Measurements from ENCODE around the gene QPRT.
"Not testable (repeated sequence)": the region's sequence is repeated elsewhere in the genome, so short reads cannot be mapped to it uniquely, and the experiment has no call there.

The QPRT gene

GRCh38 chr16:29678691-29679267 is at the start of gene QPRT:
QPRT (plus strand) TSS chr16:29679180; CDS start chr16:29679198, 18 bp downstream.
- DNase-seq: no peak

- not testable (repeated sequence) for DNase-seq
Measured at GRCh38 chr16:29629318-29629717, 49.7 kb upstream of the QPRT start.

GRCh38 chr16:29631658-29632057 is 47.3 kb upstream of the QPRT start:
- DNase-seq: not testable (repeated sequence)

DNA sequence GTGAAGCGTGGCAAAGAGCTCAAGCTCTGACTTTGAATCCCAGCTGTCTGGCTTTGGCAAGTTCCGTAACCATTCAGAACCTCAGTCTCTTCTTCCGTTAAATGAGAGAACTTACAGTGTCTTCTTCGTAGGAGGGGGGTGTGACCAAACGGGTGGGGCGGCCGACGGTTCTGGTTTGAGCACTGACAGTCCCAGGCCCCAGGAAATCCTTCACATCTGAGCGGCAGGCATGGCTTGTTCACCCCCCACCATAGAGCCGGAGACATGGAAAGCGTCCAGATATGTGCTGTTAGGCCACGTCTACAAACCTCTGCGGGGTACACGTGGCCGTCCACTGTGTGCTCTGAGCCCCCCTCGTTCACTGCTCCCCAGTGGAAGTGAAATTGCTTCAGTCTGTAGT is 43.1 kb upstream of the QPRT start:
- DNase-seq: not testable (repeated sequence)

GRCh38 chr16:29636368-29636767 is 42.6 kb upstream of the QPRT start:
- not testable (repeated sequence) for DNase-seq

DNA sequence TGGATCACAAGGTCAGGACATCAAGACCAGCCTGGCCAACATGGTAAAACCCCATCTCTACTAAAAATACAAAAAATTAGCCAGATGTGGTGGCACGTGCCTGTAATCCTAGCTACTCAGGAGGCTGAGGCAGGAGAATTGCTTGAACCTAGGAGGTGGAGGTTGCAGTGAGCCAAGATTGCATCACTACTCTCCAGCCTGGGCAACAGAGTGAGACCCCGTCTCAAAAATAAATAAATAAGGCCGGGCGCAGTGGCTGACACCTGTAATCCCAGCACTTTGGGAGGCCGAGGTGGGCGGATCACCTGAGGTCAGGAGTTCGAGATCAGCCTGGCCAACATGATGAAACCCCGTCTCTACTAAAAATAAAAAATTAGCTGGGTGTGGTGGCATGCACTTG is 40.2 kb upstream of the QPRT start:
- not testable (repeated sequence) for DNase-seq

DNA sequence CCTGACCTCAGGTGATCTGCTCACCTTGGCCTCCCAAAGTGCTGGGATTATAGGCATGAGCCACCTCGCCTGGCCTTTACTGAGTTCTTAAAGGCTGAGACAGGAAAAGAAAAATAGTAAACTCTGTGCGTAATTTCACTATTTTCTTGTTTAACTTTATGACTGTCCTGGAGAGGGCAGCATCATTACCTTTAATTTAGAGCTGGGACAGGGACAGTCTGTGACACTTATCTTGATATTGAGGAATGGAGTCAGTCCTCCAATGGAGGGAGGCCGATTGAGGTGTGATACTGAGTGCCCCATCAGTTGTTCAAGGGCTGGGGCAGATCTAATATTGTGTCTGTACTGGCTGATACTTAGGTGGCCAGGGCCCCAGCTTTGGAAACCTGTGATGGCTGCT is 37.4 kb upstream of the QPRT start:
- no peak for DNase-seq

DNA sequence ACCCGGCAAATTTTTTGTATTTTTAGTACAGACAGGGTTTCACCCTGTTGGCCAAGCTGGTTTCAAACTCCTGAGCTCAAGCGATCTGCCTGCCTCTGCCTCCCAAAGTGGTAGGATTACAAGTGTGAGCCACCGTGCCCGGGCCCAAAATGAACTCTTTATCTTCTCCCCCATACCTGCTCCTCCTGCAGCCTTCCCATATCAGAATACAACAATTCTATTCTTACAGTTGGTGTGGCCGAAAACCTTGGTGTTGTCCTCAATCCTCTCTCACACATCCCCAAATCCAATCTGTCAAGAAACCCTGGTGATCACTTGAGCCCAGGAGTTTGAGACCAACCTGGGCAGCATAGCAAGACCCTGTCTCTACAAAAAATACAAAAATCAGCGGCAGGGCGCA is 35.4 kb upstream of the QPRT start:
- no peak for DNase-seq

DNA sequence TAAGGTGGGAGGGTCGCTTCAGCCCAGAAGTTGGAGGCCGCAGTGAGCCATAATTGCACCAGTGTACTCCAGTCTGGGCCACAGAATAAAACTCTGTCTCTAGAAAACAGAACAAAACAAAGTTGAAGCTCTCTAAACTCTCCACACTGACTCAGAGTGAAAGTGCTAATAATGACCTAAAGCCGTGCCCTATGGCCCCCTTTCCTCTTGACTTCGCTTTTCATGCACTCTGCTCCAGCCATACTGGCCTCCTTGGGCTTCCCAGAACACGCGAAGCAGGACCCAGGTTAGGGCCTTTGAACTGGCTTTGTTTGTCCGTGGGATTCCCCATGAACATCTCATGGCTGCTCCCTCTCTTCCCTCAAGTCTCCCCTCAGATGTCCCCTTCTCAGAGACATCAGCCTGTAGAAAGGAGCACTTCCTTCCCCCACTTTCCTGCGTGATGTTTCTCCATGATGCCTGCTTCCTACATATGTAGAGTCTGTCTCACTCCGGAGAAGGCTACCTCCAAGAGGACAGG is 34.6 kb upstream of the QPRT start:
- DNase-seq: no peak

DNA sequence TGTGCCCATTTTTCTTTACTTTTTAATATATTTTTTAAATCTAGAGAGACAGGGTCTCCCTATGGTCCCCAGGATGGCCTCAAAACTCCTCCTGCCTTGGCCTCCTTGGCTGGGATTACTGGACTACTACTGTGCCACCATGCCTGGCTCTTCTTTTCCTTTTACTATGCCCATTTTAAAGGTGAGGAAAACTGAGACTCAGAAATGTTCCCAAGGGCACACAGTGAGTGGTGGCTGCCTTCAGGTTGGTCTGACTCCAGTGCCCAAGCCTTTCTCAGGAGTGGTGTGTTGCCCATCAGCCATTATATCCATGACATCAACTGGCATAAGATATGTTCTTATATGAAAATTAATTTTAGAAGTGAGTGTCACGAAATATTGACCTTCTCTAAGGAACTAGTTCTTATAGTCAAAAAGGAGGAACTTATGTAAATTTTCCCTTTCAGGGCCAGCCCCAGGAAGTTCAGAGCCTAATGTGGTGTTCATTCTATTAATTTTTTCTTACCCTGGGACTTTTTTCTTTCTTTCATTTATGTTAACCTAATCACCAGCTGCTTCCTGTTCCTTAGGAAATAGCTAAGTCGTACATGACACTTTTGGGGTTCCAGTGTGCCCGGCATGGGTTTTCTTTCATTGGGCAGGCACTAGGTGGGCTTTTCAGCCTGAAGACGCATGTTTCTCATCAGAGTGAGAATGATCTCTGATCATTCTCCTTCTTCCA is 33.8 kb upstream of the QPRT start:
- no peak for DNase-seq

DNA sequence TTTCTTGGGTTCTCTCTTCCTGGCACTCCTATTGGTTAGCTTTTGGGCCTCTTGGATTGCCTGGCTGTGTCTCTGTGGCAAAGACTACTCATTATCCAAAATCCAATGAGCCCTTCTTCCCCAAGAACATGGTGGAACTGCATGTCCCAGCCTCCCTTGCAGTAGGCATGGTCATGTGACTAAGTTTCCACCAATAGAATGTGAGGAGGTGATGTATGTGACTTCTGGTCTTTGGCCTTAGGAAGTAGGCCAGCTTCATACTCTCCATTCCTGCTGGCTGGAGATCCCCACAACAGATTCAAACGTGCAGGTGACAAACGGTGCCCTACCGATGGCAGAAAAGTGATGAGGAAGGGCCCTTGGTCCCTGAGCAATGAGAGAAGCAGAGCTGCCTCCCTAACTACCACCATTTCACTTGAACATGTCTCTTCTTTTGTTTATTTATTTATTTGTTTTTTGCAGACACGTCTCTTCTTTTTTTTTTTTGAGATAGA is 33.2 kb upstream of the QPRT start:
- DNase-seq: no peak

DNA sequence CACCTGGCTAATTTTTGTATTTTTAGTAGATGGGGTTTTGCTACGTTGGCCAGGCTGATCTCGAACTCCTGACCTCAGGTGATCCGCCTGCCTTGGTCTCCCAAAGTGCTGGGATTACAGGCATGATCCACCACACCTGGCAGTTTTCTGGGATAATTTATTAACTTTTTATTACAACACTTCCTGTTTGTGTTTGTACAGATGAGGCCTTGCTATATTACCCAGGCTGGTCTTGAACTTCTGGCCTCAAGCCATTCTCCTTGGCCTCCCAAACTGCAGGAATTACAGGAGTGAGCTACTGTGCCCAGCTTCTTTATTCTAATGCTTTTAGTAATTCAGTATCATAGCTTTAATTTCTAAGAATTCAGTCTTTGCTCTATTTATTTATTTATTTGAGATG is 32.0 kb upstream of the QPRT start:
- no peak for DNase-seq

DNA sequence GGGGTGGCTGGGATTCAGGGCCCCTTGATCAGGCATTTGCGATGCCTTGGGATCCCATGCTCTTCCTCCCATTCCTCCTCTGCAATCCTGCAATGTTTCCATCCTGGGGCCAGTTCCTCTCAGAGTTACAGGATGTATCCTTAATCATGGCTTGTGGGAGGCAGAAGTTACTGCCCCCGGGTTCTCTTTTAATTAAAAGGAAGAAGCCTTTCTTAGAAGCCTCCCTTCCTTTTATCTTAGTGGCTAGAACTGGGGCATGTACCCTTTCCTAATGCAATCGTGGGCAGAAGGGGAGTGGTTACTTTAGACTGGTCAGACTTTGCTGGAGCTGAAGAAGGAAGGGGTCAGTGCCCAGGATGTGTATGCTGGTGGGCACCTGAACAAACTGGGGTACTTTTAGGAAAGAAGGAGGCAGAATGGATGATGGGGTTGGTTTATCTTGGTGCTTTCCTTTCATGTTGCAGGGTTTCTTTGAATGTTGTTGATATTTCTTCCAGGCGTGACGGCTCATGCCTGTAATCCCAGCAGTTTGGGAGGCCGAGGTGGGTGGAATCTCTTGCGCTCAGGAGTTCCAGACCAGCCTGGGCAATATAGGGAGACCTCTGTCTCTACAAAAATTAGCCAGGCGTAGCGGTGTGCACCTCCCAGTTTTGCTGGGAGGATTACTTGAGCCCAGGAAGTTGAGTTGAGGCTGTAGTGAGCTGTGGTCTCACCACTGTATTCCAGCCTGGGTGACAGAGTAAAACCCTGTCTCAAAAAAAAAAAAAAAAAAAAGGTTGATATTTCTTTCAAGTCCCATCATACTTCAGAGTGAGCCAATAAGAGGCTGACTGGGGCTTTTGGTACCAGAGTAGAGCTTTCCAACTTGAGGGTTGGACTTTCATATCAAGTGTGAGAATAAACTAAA is 29.1 kb upstream of the QPRT start:
- no peak for DNase-seq

DNA sequence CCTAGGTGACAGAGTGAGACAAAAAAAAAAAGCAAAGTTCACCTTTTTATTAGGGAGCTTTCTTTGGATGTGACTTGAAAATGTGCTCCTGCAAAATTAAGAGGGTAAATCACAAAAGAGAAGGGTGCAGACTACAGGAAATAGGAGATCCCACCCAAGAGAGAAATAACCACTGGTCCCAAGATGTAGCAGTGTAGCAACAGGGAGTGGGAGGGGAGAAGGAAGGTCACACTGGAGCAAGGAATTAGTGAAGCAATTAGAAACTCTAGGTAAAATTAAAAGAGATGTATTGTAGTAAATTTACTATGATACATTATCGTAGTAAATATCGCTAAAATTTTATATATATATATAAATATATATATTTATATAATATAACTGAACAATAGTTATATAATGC is 28.2 kb upstream of the QPRT start:
- no peak for DNase-seq

- no peak for DNase-seq
Measured at GRCh38 chr16:29651774-29652349, 27.1 kb upstream of the QPRT start.

DNA sequence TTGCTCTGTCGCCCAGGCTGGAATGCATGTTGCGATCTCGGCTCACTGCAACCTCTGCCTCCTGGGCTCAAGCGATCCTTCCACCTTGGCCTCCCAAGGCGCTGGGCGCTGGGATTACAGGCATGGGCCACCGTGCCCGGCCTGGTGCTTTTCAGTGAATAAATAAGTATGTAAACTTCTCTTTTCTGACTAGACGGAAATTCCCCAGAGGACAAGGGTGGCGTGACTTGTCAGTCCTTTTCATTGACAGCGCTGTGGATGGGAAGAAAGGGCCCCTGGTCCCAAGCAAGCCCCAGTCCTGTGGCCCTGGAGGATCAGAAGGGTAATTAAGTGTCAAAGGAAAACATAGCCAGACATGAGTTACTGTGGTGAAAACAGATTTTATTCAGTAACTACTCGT is 25.5 kb upstream of the QPRT start:
- DNase-seq: no peak

- DNase-seq: not testable (repeated sequence)
Measured at GRCh38 chr16:29653890-29654289, 25.1 kb upstream of the QPRT start.

- no peak for DNase-seq
Measured at GRCh38 chr16:29656688-29657523, 22.1 kb upstream of the QPRT start.

DNA sequence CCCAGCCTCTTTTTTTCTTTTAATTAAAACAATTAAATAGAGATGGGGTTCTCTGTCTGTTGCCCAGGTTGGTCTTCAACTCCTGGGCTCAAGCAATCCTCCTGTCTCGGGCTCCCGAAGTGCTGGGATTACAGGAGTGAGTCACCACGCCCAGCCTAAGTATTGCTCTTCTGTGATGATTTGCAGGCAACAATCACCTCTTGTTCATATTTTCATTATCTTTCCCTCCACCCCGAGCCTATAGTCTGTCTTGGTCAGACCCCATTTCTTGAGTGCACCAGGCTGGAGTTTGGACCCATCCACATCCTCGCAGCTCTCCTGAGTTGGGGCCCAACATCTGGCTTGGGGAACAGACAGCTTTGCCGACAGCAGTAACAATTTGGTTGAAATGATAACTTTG is 20.3 kb upstream of the QPRT start:
- DNase-seq: no peak

- DNase-seq: no peak
Measured at GRCh38 chr16:29662000-29662728, 16.8 kb upstream of the QPRT start.

- DNase-seq: peak in 1 of 2 donors; percentile 26
Measured at GRCh38 chr16:29662729-29663015, 16.3 kb upstream of the QPRT start.

Data from activated CD4-positive, alpha-beta T cell treated with anti-CD3 and anti-CD28 coated beads for 4 hours (primary cell).